Activated T-cell treated with anti-CD3 and anti-CD28 coated beads, Interleukin-2, amount 50 U/mL, for 1 hour (primary cell): ENCODE measurements around the gene ZNF497.
"Not testable (repeated sequence)": the region's sequence is repeated elsewhere in the genome, so short reads cannot be mapped to it uniquely, and the experiment has no call there.

Experiments used
- DNase-seq: peaks from one replicate; pipeline ENCODE4 v3.0.0-alpha.2; 2020

The ZNF497 gene

DNA sequence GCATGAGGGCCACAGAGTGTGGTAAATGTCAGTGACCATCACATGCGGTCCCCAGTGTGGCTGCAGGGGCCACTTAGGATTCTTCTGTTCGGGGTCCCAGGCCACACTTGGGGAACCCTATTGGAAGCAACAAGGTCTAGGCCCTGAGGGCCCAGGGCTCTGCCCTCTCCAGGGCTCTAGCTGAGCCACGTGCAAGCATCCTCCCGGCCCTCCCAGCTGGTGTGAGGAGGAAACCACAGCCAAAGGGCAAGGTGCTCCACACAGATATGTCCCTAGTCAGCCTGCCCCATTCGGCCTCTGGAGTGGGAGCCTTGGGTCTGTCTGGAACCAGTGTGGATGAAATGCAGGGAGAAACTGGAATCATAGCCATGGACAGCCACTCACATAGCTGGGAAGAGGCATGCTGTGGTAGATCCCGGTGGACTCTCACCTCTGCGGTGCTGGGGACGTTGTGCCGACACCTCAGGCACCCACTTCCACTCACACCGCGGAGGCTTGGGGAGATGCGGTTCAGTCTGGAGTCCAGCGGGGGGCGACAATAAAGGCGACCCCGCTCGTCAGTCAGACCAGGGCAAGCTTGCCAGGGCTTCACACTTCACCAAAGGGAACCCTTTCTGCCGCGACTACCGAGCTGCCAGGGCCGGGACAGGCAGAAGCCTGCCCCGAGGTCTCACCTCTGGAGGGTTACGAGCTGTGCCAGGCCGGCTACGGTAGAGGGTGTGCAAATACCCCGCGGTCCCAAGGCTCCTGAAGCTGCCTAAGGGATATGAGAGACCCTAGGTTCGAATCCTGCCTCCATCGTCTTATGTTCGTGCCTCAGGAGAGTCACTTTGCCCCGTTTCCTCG lies 4.3 kb upstream of the ZNF497 start:
- DNase-seq = no peak

DNA sequence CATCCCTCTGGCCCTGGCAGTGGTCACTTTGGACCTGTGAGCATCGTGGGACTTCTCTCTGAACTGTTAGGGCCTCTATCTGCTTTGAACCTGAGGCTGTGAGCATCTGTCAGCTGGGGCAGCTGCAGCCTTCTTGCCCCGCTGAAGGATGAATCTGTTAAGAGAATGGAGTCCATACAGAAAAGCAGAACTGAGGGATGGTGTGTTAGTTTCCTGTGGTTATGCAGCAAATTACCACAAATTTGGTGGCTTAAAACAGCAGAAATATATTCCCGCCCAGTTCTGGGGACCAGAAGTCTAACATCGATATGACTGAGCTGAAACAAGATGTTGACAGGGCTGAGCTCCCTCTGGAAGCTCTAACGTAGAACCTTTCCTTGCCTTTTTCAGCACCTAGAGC lies 1.6 kb upstream of the ZNF497 start:
- no peak for DNase-seq

GRCh38 chr19:58361900-58362271 lies 665 bp downstream of the ZNF497 start:
- DNase-seq = no peak

GRCh38 chr19:58357481-58358145 lies 4.9 kb downstream of the ZNF497 start:
- no peak for DNase-seq

- no peak for DNase-seq
Measured at GRCh38 chr19:58356766-58357480, 5.6 kb downstream of the ZNF497 start.

DNA sequence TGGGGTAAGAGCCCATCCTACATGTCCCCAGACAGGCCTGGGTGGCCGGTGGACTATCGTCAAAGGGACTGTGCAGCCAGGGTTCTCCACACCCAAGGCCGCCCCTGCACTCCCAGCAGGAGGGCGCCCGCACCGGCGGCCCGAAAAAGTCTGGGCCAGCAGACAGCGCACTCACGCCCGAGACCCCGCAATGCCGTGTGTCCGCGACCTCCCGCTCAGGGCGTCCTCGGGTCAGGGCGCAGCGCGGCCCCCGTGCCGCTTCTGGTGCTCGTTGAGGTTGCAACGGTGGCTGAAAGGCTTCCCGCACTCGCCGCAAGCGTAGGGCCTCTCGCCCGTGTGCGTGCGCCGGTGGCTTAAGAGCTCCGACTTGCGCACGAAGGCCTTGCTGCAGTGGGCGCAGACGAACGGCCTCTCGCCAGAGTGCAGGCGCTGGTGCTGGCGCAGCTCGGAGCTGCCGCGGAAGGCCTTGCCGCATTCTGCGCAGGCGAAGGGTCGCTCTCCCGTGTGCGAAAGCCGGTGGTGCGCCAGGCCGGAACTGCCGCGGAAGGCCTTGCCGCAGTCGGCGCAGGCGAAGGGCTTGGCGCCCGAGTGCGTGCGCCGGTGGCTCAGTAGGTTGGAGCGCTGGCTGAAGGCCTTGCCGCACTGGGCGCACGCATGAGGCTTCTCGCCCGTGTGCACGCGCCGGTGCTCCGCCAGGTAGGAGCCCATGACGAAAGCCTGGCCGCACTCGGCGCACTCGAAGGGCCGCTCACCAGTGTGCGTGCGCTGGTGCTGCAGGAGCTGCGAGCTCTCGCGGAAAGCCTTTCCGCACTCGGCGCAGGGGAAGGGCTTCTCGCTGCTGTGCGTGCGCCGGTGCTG lies 6.4 kb downstream of the ZNF497 start:
- peak; percentile 56 for DNase-seq

- no peak for DNase-seq
Measured at GRCh38 chr19:58355215-58355796, 7.2 kb downstream of the ZNF497 start.

GRCh38 chr19:58354478-58355030 lies 8.0 kb downstream of the ZNF497 start:
- DNase-seq = no peak

- no peak for DNase-seq
Measured at GRCh38 chr19:58353717-58354477, 8.7 kb downstream of the ZNF497 start.

DNA sequence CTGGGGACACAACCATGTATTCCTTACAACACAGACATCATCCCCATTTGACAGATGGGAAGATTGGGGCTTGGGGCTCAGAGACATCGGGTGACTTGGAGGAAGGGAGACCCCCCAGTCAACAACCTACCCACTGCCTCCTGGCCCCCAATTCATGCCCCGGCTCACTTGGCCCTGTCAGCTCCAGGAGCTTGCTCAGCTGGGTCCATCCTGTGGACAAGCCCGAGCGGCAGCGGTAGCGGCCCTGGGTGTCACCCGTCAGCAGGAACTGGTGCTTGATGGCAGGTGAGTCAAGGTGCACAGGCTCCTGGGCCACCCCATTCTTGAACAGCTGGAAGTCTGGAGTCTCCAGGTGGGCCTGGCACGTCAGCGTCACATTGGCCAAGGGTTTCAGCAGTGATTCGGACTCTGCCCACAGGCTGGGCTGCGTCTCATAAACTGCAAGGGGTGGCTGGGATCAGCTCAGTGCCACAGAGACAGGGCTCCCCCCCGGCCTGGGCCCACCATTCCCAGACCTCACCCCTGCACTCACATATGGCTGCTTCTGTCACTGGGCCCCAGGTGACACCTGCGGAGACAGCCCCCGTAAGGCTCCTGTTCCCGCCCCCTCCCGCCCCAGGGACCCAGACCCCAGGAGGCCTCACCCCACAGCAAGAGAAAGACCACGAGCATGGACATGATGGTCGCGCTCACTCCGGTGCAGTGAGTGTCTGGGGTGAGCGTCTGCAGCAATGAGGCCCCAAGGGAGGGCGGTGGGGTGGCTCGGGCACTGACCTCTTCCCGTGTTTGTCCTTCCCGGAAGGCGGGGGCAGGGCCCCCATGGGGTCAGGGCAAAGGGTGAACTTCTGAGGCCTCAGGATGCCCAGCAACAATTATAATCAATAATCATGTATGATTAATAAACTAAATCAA lies 9.5 kb downstream of the ZNF497 start, which contains the start of gene A1BG:
TSS of gene A1BG (minus strand) at position 733 of the 912 bp plus-strand sequence. CDS start at position 678, 55 bp downstream.
- no peak for DNase-seq

DNA sequence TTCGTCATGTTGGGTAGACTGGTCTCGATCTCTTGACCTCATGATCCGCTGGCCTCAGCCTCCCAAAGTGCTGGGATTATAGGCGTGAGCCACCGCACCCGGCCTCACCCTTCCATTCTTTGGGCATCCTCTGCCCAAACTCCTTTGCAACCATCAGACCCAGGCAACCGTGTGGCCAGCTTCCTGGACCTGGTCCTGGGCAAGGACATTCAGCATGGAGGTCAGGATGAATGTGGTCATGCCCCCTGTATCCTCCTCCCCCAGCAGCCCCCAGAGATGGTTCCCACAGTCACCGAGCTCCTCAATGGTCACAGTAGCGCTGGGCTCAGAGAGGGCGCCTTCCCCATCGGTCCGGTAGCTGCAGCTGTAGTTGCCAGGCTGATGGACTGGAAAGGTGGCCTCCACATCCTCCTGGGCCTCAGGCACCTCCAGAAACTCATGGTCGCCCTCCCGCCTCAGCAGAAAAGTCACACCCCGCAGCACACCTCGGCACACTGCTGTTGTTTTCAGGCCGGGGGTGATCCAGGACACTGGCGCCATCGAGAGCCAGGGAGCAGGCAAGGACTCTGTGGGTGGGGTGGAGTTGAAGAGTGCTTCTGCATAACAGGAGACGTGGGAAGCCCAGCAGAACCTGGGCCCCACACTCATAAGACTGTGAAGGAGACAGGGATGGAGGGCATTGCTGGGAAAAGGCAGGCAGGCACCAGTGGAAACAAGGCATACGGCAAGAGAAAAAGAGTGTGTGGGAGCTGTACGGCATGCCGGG lies 10.4 kb downstream of the ZNF497 start:
- DNase-seq = no peak

GRCh38 chr19:58351558-58351878 lies 11.0 kb downstream of the ZNF497 start:
- DNase-seq = no peak

GRCh38 chr19:58350871-58351557 lies 11.5 kb downstream of the ZNF497 start:
- DNase-seq = no peak

DNA sequence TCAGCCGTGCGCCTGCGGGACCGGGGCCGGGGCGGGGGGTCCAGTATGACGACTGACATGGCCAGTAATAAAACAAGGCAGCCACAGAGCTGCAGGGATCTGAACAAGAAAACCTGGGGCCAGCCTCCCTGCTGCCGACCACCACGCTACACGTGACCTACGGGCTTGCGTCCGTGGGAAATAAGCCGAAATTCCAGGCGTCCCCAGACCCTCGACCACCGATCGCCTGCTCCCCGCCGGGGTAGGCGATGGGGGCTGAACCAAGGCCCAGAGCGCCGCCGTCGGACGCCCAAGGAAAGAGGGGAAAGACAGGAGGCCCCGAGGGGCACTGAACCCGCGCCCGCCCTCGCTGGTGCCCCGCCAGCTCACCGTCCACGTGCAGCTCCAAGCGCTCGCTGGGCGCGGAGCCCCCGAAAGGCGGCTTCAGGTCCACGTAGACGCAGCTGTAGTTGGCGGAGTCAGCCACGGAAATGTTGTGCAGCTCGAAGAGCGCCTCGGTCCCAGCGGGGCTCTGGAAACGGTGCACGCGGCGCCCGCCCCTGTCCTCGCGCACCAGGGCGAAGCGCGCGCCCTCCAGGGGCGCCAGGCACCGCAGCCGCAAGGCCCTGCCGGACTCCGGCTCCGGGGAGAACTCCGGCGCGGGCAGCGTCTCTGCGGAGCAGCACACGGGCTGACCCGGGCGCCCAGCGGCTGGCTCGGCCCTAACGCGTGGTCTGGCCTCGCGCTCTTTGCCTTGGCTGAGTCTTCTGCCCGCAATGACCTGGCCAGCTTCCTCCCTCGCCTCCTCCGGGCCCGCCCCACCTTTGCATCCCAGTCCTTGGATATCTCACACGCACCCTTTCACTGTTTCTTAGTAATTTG lies 12.3 kb downstream of the ZNF497 start:
- DNase-seq = no peak

GRCh38 chr19:58349590-58349989 lies 13.0 kb downstream of the ZNF497 start:
- no peak for DNase-seq

- not testable (repeated sequence) for DNase-seq
Measured at GRCh38 chr19:58348080-58348479, 14.5 kb downstream of the ZNF497 start.
